H9 (cell line): ENCODE measurements around the gene DLL4. TPM values are rescaled to one million over a fixed set of nuclear protein-coding genes. Genes with fewer than 3 reads are reported as not detected.

Source experiments
- DNase-seq: peaks from one replicate; pipeline ENCODE4 v3.0.0-alpha.2; 2017
- H2AFZ ChIP-seq: one replicate; pipeline ENCODE4 v1.6.1; 2013; ENCODE audit warnings: mild to moderate bottlenecking, low read length, control low read depth, moderate library complexity
- H2AK5ac ChIP-seq: 2 replicates; pipeline ENCODE4 v1.6.1; 2013; ENCODE audit warnings: low read length, control low read depth, mixed read lengths; ENCODE audit not compliant: insufficient read length
- H2BK120ac ChIP-seq: one replicate; pipeline ENCODE4 v1.6.1; 2013; ENCODE audit warnings: low read depth, mild to moderate bottlenecking, low read length, control low read depth, inconsistent platforms; ENCODE audit not compliant: poor library complexity, severe bottlenecking
- H2BK12ac ChIP-seq: 2 replicates; pipeline ENCODE4 v1.6.1; 2013; ENCODE audit warnings: low read length, control low read depth, mixed read lengths, low read depth; ENCODE audit not compliant: insufficient read length
- H2BK15ac ChIP-seq: 2 replicates; pipeline ENCODE4 v1.6.1; 2013; ENCODE audit warnings: low read depth, low read length, control low read depth
- H2BK20ac ChIP-seq: one replicate; pipeline ENCODE4 v1.6.1; 2013; ENCODE audit warnings: low read depth, mild to moderate bottlenecking, low read length, control low read depth, inconsistent platforms; ENCODE audit not compliant: poor library complexity, severe bottlenecking
- H2BK5ac ChIP-seq: 2 replicates; pipeline ENCODE4 v1.6.1; 2013; ENCODE audit warnings: low read length, control low read depth, mixed read lengths; ENCODE audit not compliant: insufficient read length
- H3K14ac ChIP-seq: 2 replicates; pipeline ENCODE4 v1.6.1; 2013; ENCODE audit warnings: low read length, control low read depth; ENCODE audit not compliant: insufficient read depth
- H3K18ac ChIP-seq: 2 replicates; pipeline ENCODE4 v1.6.1; 2013; ENCODE audit warnings: low read depth, mild to moderate bottlenecking, mixed read lengths, low read length, control low read depth; ENCODE audit not compliant: insufficient read length
- H3K23ac ChIP-seq: 2 replicates; pipeline ENCODE4 v1.6.1; 2013; ENCODE audit warnings: low read length, control low read depth, mixed read lengths, low read depth; ENCODE audit not compliant: insufficient read length
- H3K23me2 ChIP-seq: 2 replicates; pipeline ENCODE4 v1.6.1; 2013; ENCODE audit warnings: low read depth, mild to moderate bottlenecking, mixed read lengths, low read length, control low read depth; ENCODE audit not compliant: insufficient read length, poor library complexity, severe bottlenecking
- H3K27ac ChIP-seq: 2 replicates; pipeline ENCODE4 v1.5.1; 2013; ENCODE audit warnings: low read length, control low read depth, mixed read lengths, low read depth; ENCODE audit not compliant: insufficient read length
- H3K27me3 ChIP-seq: 2 replicates; pipeline ENCODE4 v1.6.1; 2013; ENCODE audit warnings: low read length, control low read depth, inconsistent platforms; ENCODE audit not compliant: insufficient read depth
- H3K4ac ChIP-seq: 2 replicates; pipeline ENCODE4 v1.6.1; 2013; ENCODE audit warnings: low read depth, mild to moderate bottlenecking, control low read depth, inconsistent platforms, low read length, moderate library complexity
- H3K4me1 ChIP-seq: 2 replicates; pipeline ENCODE4 v1.6.1; 2013; ENCODE audit warnings: low read length, control low read depth, inconsistent platforms; ENCODE audit not compliant: insufficient read depth
- H3K4me2 ChIP-seq: 2 replicates; pipeline ENCODE4 v1.6.1; 2013; ENCODE audit warnings: low read length, control low read depth, mixed read lengths; ENCODE audit not compliant: insufficient read length, insufficient read depth
- H3K56ac ChIP-seq: 2 replicates; pipeline ENCODE4 v1.6.1; 2013; ENCODE audit warnings: low read depth, mild to moderate bottlenecking, mixed read lengths, low read length, control low read depth; ENCODE audit not compliant: insufficient read length
- H3K79me1 ChIP-seq: 2 replicates; pipeline ENCODE4 v1.6.1; 2013; ENCODE audit warnings: low read depth, mild to moderate bottlenecking, moderate library complexity, low read length, control low read depth, inconsistent platforms; ENCODE audit not compliant: insufficient read depth, poor library complexity, severe bottlenecking
- H3K79me2 ChIP-seq: 2 replicates; pipeline ENCODE4 v1.6.1; 2013; ENCODE audit warnings: low read length, control low read depth, inconsistent platforms; ENCODE audit not compliant: insufficient read depth
- H3K9ac ChIP-seq: 2 replicates; pipeline ENCODE4 v1.6.1; 2013; ENCODE audit warnings: low read length, control low read depth, mixed read lengths; ENCODE audit not compliant: insufficient read length; ENCODE audit errors: extremely low read depth
- H3K9me3 ChIP-seq: one replicate; pipeline ENCODE4 v1.6.1; 2013; ENCODE audit warnings: low read depth, low read length, inconsistent platforms; ENCODE audit not compliant: control insufficient read depth
- H3T11ph ChIP-seq: one replicate; pipeline ENCODE4 v1.6.1; 2013; ENCODE audit warnings: mild to moderate bottlenecking, low read length, control low read depth, inconsistent platforms
- H4K20me1 ChIP-seq: one replicate; pipeline ENCODE4 v1.6.1; 2013; ENCODE audit not compliant: control insufficient read depth, insufficient read length, insufficient read depth
- H4K5ac ChIP-seq: 2 replicates; pipeline ENCODE4 v1.6.1; 2013; ENCODE audit warnings: low read depth, mild to moderate bottlenecking, mixed read lengths, low read length, control low read depth; ENCODE audit not compliant: insufficient read length
- H4K8ac ChIP-seq: replicated peaks from 2 replicates; pipeline ENCODE4 v1.6.1; 2013; ENCODE audit warnings: low read length, control low read depth, mixed read lengths, low read depth; ENCODE audit not compliant: insufficient read length
- H4K91ac ChIP-seq: 2 replicates; pipeline ENCODE4 v1.6.1; 2013; ENCODE audit warnings: low read depth, mild to moderate bottlenecking, moderate library complexity, mixed read lengths, low read length, control low read depth; ENCODE audit not compliant: insufficient read length
- H3K27ac Mint-ChIP-seq, 3 experiments: 2 replicates in 2 of 3; 3 replicates in 1 of 3; pipeline ENCODE4 v1.8.0; 2020 to 2021; ENCODE audit warnings: mixed read lengths in 3 of 3, mild to moderate bottlenecking in 1 of 3, moderate library complexity in 1 of 3
- H3K27me3 Mint-ChIP-seq: 2 replicates; pipeline ENCODE4 v1.8.0; 2021; ENCODE audit warnings: low read depth, mild to moderate bottlenecking, moderate library complexity, mixed read lengths
- H3K36me3 Mint-ChIP-seq, 3 experiments: 2 replicates in 2 of 3; 3 replicates in 1 of 3; pipeline ENCODE4 v1.8.0; 2020 to 2021; ENCODE audit warnings: low read depth in 3 of 3, mixed read lengths in 3 of 3; ENCODE audit not compliant: insufficient read depth in 1 of 3
- H3K4me1 Mint-ChIP-seq, 2 experiments: 2 replicates each; pipeline ENCODE4 v1.8.0; 2020; ENCODE audit warnings: mixed read lengths in 2 of 2
- H3K4me3 Mint-ChIP-seq, 2 experiments: 2 replicates in 1 of 2; 3 replicates in 1 of 2; pipeline ENCODE4 v1.8.0; 2020 to 2021; ENCODE audit warnings: mild to moderate bottlenecking in 2 of 2, mixed read lengths in 2 of 2, moderate library complexity in 1 of 2
- H3K9me3 Mint-ChIP-seq, 2 experiments: 2 replicates in 1 of 2; 3 replicates in 1 of 2; pipeline ENCODE4 v1.8.0; 2020; ENCODE audit warnings: mild to moderate bottlenecking in 2 of 2, mixed read lengths in 2 of 2, moderate library complexity in 1 of 2
- WGBS: extraction: QIAGEN DNeasy Blood & Tissue Kit; methylation state at CpG from one replicate; pipeline ENCODE4 v1.1.7; 2013; ENCODE audit warnings: missing lambda C conversion rate, low lambda C conversion rate, mixed read lengths; ENCODE audit not compliant: insufficient read length; ENCODE audit errors: extremely low coverage; 5-methylcytosine and 5-hydroxymethylcytosine counted together
- total RNA-seq: library from RNA; stranded (reverse); gene quantifications from 2 replicates; pipeline ENCODE4 v1.2.1, GENCODE V29; 2021
- TF ChIP-seq, protein P1 (sequence below): fragments of 200-600 bp; sonication (generic); conservative IDR thresholded peaks from 3 replicates; pipeline ENCODE4 v1.8.0; 2021; ENCODE audit warnings: antibody characterized with exemption, mild to moderate bottlenecking

The DLL4 gene
- total RNA-seq, 1 experiment from 2014 or later: 0.28 TPM

DNA sequence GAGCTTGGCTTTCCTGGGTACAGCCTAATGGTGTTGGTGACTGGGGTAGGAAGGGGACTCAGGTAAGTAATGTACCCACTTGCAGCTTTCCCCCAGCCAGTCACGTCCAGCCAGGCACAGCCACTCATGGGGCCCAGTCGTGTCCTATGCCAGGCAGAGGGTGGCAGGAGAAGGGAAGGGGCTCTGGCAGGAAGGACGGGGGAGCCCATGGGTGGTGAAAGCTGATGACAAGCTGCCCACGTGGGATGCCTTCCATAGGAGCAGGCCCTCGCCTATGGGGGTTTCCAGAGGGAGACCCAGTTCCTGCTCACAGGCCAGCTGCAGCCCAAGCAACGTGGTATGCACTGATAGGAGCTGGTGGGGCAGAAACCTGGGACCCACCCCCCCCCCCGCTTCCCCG is 34.9 kb downstream of the DLL4 start:
- Mint-ChIP-seq H3K4me3 (no peak overlapping the region), H3K4me1 (peaks cover 35 to 39% of the 10 kb centered on the region in 2 experiments), H3K27me3 (peaks cover 2% of the 10 kb centered on the region), H3K36me3 (peaks cover 1 to 10% (median 4%) of the 10 kb centered on the region in 3 experiments; a peak in 5 of 7 replicates), H3K9me3 (peaks cover 2 to 3% of the 10 kb centered on the region in 2 experiments; a peak in 3 of 5 replicates), H3K27ac (no peak overlapping the region)
- Histone ChIP-seq H4K91ac (no peak overlapping the region), H2BK12ac (no peak overlapping the region), H4K5ac (no peak overlapping the region), H3K27me3 (no peaks in the 10 kb centered on the region), H3K9ac (no peak overlapping the region), H2AK5ac (no peak overlapping the region), H3K56ac (no peak overlapping the region), H4K8ac (no peak overlapping the region), H3K23ac (no peak overlapping the region), H3K4me1 (peaks cover under 1% of the 10 kb centered on the region; the same call in 1 of the 2 replicates), H3K9me3 (no peaks in the 10 kb centered on the region), H2BK20ac (no peak overlapping the region), H4K20me1 (no peaks in the 10 kb centered on the region), H3K4me2 (no peak overlapping the region), H3K14ac (no peak overlapping the region), H3K27ac (no peak overlapping the region), H2BK5ac (no peak overlapping the region), H3K79me2 (no peaks in the 10 kb centered on the region), H2AFZ (no peak overlapping the region), H3K18ac (no peak overlapping the region), H3T11ph (no peak overlapping the region), H3K4ac (no peak overlapping the region), H2BK120ac (no peak overlapping the region), H3K79me1 (no peaks in the 10 kb centered on the region), H2BK15ac (no peak overlapping the region), H3K23me2 (no peaks in the 10 kb centered on the region)
- no CpG with 5 or more reads among the region's 8 CpGs for WGBS
- no peak for DNase-seq
- TF ChIP-seq, protein P1, sequence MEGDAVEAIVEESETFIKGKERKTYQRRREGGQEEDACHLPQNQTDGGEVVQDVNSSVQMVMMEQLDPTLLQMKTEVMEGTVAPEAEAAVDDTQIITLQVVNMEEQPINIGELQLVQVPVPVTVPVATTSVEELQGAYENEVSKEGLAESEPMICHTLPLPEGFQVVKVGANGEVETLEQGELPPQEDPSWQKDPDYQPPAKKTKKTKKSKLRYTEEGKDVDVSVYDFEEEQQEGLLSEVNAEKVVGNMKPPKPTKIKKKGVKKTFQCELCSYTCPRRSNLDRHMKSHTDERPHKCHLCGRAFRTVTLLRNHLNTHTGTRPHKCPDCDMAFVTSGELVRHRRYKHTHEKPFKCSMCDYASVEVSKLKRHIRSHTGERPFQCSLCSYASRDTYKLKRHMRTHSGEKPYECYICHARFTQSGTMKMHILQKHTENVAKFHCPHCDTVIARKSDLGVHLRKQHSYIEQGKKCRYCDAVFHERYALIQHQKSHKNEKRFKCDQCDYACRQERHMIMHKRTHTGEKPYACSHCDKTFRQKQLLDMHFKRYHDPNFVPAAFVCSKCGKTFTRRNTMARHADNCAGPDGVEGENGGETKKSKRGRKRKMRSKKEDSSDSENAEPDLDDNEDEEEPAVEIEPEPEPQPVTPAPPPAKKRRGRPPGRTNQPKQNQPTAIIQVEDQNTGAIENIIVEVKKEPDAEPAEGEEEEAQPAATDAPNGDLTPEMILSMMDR: no peak
